NCI-H524 treated with DMSO at 0.1 percent for 48 hours (cell line): ENCODE results near the gene PPP2R1A.
"Not testable (repeated sequence)": the region's sequence is repeated elsewhere in the genome, so short reads cannot be mapped to it uniquely, and the experiment has no call there.

ENCODE experiments used
- DNase-seq: peaks from one replicate; lab custom pipeline; 2025; lab: John Stamatoyannopoulos, UW

PPP2R1A gene

DNA sequence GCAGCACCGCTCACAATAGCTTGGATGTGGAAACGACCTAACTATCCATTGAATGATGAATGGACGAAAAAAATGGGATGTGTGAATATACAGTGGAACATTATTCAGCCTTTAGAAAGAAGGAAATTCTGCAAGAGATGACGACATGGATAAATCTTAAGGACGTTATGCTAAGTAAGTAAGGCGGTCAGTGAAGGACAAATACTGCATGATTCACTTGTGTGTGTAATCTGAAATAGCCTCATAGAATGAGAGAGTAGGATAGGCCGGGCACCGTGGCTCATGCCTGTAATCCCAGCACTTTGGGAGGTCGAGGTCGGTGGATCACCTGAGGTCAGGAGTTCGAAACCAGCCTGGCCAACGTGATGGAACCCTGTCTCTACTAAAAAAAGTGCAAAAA, 54.2 kb downstream of the PPP2R1A start:
- no peak for DNase-seq

DNA sequence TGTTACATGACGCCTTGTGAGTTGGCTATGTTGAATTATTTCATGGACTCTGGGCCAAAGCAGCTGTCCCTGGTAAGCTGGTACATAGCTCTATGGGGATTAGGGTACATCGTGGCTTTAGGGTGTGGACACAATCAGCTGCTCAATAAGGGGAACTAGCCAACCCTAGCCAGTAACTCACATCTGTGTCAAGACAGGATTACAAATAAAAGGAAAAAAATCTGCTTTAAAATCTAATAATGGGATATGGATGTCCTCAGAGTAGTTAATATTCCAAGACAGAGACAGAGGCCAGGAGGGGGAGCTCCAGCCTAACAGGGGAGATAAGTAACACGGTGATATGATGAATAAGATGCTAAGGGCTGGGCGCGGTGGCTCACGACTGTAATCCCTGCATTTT, 58.4 kb downstream of the PPP2R1A start:
- peak; percentile 6 for DNase-seq

DNA sequence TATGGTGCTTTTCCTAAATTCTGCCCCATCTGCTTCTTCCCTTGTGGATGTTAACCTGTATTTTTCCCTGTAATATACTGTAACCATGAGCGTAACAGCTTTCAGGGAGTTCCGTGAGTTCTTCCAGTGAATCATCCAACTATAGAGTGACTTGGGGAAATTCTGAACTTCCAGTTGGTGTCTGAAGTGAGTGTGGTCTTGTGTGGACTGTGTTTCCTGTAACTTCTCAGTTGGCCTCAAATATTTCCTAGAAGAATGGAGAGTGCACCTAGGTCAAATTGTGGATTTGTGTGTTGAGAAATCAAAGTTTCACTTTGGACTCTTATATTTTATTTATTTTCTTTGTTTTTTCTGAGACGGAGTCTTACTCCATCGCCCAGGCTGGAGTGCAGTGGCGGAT, 68.6 kb downstream of the PPP2R1A start:
- no peak for DNase-seq

DNA sequence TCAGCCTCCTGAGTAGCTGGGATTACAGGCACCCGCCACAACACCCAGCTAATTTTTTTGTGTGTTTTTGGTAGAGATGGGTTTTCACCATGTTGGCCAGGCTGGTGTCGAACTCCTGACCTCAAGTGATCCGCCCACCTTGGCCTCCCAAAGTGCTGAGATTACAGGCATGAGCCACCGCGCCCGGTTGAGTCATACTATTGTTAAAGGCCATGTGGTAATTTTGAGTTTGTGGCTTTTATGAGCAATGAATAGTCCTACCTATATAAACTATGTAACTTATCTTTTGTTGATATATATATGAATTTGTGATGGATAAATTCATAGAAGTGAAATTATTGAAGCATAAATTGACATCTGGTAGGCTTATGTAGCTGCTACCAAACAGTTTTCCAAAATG, 75.7 kb downstream of the PPP2R1A start:
- DNase-seq: not testable (repeated sequence)

DNA sequence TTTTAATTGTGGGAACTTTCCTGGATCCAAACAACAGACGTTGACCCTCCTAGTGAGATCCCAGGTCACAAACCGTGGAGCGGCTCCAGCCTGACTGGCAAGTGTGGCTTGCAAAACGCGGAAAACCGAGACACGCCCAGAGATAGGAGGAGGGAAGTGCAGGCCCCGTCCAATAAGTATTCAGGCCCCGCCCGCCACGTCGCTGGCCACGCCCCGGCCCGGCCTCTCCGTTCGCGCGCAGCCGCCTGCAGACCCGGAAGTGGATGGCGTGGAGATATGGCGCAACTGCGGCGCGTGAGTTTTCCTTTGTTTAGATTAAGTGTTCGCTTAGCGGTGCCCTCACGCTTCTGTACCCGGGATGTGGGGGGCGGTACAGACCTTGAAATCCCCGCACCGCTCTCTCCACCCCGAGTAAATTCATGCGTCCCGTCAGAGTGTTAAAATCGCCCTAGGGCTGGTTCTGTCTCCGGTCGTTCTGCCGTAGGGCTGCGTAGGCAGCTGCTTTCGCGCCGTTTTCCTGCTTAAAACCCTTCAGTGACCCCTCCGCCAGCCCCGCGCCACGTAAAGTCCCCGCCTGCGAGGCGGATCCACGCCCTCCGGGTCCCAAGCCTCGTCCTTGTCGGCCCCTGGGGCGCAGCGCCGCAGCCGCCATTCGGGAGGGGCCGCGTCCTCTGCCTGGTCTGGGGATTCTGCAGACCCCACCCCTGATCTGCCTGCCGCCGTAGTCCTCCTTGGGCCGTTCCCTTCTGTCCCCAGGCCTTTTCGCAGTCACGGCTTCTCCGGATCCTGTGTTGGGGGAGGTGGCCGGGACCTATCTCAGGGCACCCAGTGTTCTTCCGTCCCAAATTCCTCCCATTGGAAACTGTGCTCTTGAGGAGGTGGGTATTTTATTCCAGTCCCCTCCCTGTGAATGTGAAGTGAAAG, 79.7 kb downstream of the PPP2R1A start, which contains the start of gene ZNF766:
TSS of gene ZNF766 (plus strand) at position 250 of the 924 bp plus-strand sequence. CDS start at position 277, 27 bp downstream.
- DNase-seq: peak; percentile 77

DNA sequence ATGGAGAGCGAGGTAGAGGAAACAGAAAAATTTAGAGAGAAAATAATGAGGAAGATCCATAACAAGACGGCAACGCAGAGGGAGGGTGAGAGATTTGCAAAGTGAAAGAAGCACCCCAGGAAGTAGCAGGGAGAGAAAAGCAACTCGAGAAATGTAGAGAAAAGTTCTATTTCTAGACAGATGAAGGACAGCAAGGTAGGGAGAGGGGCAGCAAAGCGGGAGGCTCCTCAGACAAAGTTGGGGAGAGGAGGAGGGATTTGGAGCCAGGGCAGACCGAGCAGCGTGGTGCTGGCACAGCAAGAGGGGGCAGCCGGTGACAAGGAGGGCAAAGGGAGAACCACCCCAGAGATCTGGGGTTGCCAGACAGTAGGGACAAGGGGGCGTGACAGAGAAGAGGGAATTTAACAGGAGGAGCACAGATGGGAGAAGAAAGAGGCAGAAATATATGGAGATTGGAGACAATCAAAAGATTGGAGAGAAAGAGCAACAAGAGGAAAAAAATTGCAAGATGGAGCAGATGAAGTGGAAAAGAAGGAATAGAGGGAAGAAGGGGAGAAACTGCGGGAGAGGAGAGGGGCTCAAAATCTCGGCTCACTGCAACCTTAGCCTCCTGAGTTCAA, 80.5 kb downstream of the PPP2R1A start:
- DNase-seq: no peak

GRCh38 chr19:52273301-52273700, 83.4 kb downstream of the PPP2R1A start:
- DNase-seq: no peak

GRCh38 chr19:52274191-52274590, 84.3 kb downstream of the PPP2R1A start:
- no peak for DNase-seq

GRCh38 chr19:52275988-52276387, 86.1 kb downstream of the PPP2R1A start:
- no peak for DNase-seq

DNA sequence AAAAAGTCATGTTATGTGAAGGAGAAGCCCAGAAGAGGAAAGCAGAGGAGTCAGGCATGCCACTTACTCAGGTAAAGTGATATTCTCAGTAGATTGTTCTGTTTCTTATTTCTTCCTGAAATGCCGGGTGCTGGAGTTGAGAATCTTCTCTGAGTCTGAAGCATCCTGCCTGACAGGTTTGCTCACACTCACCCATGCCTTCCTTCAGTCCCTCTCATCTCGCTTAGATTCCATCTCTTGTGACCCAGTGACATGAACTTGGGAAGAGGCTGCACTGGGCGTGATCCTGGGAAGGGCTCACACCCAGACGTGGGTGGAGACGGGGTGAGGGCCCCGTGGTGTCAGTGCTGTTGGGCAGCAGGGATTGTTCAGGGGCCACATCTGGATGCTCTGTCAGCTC, 87.6 kb downstream of the PPP2R1A start:
- DNase-seq: no peak
